DND-41 (cell line): ENCODE data around the gene PRTG.

ENCODE experiments used
- EZH2 ChIP-seq: IDR thresholded peaks from 3 replicates; pipeline ENCODE4 v1.6.1; 2012; ENCODE audit warnings: borderline replicate concordance, low read depth, mild to moderate bottlenecking, moderate library complexity, low read length, inconsistent platforms; ENCODE audit not compliant: severe bottlenecking
- TF ChIP-seq, protein P1 (sequence below): IDR thresholded peaks from 2 replicates; pipeline ENCODE4 v1.5.1; 2012; ENCODE audit warnings: borderline replicate concordance, low read length, moderate library complexity, mild to moderate bottlenecking; ENCODE audit not compliant: poor library complexity, severe bottlenecking; ENCODE audit errors: extremely low read depth

DNA sequence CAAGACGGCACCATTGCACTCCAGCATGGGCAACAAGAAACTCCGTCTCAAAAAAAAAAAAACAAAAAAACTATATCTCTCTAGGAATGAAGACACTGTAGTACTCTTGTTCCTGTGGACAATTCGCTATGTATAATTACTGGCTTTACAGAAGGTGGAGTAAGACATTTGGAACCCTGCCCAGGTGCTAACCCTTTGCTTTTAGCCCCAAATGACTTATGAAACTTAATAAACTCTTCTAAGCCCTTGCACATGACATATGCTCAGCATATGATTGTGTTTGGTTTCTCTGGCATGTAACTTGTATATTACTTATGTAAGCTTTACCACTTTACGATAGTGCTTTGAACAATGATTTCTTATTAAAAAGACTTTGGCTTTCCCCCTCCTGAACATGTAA is 27.3 kb upstream of the PRTG start:
- TF ChIP-seq, protein P1, sequence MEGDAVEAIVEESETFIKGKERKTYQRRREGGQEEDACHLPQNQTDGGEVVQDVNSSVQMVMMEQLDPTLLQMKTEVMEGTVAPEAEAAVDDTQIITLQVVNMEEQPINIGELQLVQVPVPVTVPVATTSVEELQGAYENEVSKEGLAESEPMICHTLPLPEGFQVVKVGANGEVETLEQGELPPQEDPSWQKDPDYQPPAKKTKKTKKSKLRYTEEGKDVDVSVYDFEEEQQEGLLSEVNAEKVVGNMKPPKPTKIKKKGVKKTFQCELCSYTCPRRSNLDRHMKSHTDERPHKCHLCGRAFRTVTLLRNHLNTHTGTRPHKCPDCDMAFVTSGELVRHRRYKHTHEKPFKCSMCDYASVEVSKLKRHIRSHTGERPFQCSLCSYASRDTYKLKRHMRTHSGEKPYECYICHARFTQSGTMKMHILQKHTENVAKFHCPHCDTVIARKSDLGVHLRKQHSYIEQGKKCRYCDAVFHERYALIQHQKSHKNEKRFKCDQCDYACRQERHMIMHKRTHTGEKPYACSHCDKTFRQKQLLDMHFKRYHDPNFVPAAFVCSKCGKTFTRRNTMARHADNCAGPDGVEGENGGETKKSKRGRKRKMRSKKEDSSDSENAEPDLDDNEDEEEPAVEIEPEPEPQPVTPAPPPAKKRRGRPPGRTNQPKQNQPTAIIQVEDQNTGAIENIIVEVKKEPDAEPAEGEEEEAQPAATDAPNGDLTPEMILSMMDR, result no peak
- no peak for TF ChIP-seq EZH2
